ENCODE data around the gene GRM1.
"Not testable (repeated sequence)": the region's sequence is repeated elsewhere in the genome, so short reads cannot be mapped to it uniquely, and the experiment has no call there.

The GRM1 gene

DNA sequence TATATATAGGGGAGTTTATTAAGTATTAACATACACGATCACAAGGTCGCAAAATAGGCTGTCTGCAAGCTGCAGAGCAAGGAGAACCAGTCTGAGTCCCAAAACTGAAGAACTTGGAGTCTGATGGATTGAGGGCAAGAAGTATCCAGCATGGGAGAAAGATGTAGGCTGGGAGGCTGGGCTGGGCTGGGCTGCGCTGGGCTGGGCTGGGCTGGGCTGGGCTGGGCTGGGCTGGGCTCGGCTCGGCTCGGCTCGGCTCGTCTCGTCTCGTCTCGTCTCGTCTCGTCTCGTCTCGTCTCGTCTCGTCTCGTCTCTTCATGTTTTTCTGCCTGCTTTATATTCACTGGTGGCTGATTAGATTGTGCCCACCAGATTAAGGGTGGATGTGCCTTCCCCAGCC is 238.6 kb downstream of the GRM1 start:
- TF ChIP-seq FOXA1 (IDR thresholded peaks at IDR 0.05) (no peak), SP1 (IDR thresholded peaks at IDR 0.05) (no peak)
- TF ChIP-seq, protein P1, sequence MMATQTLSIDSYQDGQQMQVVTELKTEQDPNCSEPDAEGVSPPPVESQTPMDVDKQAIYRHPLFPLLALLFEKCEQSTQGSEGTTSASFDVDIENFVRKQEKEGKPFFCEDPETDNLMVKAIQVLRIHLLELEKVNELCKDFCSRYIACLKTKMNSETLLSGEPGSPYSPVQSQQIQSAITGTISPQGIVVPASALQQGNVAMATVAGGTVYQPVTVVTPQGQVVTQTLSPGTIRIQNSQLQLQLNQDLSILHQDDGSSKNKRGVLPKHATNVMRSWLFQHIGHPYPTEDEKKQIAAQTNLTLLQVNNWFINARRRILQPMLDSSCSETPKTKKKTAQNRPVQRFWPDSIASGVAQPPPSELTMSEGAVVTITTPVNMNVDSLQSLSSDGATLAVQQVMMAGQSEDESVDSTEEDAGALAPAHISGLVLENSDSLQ (IDR thresholded peaks at IDR 0.05): no peak
- ChIA-PET CTCF (no interaction called here), POLR2A (no interaction called here)
- no peak for DNase-seq (ENCODE audit: extremely low spot score)

DNA sequence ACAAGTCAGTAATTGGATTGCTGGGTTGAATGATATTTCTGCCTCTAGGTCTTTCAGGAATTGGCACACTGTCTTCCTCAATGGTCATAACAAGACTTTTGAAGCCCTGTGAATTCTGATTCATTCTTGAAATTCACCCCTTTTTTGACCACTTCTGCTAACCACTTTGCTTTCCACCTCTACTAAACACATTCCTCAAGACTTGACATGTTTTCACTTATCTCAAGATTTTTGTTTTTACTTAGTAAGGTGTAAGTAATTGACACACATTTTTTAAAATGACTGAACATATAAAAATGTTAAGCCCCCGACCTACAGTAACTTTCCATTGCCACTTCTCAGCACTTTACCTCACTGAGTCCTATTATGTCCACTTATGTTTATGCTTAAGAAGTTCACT is 239.1 kb downstream of the GRM1 start:
- DNase-seq (ENCODE audit: extremely low spot score): no peak
- TF ChIP-seq NFRKB (IDR thresholded peaks at IDR 0.05) (no peak), ZNF384 (IDR thresholded peaks at IDR 0.05) (no peak), CTBP1 (IDR thresholded peaks at IDR 0.05; ENCODE audit: borderline replicate concordance) (no peak), L3MBTL2 (conservative IDR thresholded peaks at IDR 0.05) (no peak), LEF1 (IDR thresholded peaks at IDR 0.05; ENCODE audit: borderline replicate concordance) (no peak), FOXA1 (IDR thresholded peaks at IDR 0.05) (no peak), FOXM1 (IDR thresholded peaks at IDR 0.05; ENCODE audit: borderline replicate concordance) (no peak), ARNT (IDR thresholded peaks at IDR 0.05) (no peak), SUZ12 (IDR thresholded peaks at IDR 0.05) (no peak), FOXK2 (IDR thresholded peaks at IDR 0.05) (no peak), SP1 (IDR thresholded peaks at IDR 0.05) (no peak)
- TF ChIP-seq, protein P1 (IDR thresholded peaks at IDR 0.05): no peak
- POLR2A ChIA-PET: no interaction called here
- CTCF ChIA-PET: no interaction called here

DNA sequence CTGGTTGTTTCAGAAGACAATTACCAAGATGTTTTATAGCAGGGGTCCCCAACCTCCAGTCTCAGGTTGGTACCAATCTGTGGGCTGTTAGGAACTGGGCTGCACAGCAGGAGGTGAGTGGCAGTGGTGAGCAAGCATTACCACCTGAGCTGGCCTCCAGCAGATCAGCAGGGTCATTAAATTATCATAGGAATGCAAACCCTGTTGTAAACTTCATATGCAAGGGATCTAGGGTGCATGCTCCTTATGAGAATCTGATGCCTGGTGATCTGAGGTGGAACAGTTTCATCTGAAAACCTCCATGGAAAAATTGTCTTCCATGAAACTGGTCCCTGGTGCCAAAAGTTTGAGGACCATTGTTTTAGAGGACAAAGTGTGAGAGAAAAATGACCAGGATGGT is 240.6 kb downstream of the GRM1 start:
- no peak for DNase-seq (ENCODE audit: extremely low spot score)
- CTCF ChIA-PET: no interaction called here
- POLR2A ChIA-PET: no interaction called here
- TF ChIP-seq FOXK2 (IDR thresholded peaks at IDR 0.05) (no peak), FOXA1 (IDR thresholded peaks at IDR 0.05) (no peak), SUZ12 (IDR thresholded peaks at IDR 0.05) (no peak), ELF4 (IDR thresholded peaks at IDR 0.05) (no peak), BHLHE40 (IDR thresholded peaks at IDR 0.05; ENCODE audit: borderline replicate concordance) (no peak), L3MBTL2 (conservative IDR thresholded peaks at IDR 0.05) (no peak), HDGF (IDR thresholded peaks at IDR 0.05; ENCODE audit: borderline replicate concordance) (no peak), CTBP1 (IDR thresholded peaks at IDR 0.05; ENCODE audit: borderline replicate concordance) (no peak), TARDBP (IDR thresholded peaks at IDR 0.05) (no peak), FOXM1 (IDR thresholded peaks at IDR 0.05; ENCODE audit: borderline replicate concordance) (no peak)

DNA sequence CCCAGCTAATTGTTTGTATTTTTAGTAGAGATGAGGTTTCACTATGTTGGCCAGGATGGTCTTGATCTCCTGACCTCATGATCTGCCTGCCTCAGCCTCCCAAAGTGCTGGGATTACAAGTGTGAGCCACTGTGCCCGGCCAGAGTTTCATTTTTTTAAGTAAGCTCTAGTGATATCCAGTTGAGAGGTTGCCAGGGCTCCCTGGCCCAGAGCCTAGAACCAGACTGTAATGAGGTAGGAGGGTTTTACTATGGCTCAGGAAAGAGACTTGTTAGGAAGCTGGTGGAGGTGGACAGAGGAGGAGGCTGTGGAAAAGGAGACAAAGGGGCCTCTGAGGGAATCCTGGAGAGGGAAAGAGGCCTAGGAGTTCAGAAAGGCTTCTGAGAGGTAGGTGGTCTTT is 242.3 kb downstream of the GRM1 start:
- DNase-seq (ENCODE audit: extremely low spot score); CTCF ChIA-PET; POLR2A ChIA-PET: not testable (repeated sequence)

DNA sequence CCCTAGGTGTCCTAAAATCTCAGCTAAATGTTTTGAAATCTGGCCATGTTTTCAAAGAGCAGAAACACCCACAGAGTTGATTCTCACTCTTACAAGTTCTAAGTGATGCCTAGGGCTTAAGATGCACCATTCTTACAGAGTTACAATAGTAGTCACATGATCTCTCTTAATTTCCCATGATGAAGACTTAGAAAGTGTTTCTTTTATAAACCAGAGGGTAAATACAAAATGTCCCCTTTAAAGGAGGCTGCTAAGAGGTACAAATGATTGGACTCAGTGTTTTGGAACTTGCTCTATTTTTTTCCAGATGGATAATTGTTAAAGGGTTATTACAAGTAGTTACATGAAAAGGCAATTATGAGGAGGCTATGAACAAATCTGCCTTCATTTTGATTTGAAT is 244.6 kb downstream of the GRM1 start:
- ChIA-PET CTCF (no interaction called here), POLR2A (no interaction called here)

DNA sequence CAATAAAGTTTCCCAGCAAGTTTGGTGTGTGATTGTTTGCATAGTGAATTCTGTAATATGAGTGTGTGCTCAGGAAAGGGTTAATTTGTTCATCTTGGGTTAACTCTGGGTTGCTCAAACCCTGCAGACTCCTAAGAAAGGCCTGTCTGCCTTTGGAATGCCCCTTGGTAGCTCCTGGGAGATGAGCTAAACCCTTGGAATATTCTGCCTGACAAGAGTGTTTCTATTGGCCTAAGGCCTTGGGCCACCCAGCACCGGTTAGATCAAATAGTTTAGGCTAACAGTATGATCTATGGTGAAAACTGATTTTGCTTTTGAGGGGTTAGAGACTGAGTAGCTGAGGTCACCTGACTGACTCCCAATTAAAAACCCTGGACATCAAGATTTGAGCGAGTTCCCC is 248.3 kb downstream of the GRM1 start:
- TF ChIP-seq CTBP1 (IDR thresholded peaks at IDR 0.05; ENCODE audit: borderline replicate concordance) (no peak), SP1 (IDR thresholded peaks at IDR 0.05) (no peak), L3MBTL2 (conservative IDR thresholded peaks at IDR 0.05) (no peak), BHLHE40 (IDR thresholded peaks at IDR 0.05; ENCODE audit: borderline replicate concordance) (no peak), ARNT (IDR thresholded peaks at IDR 0.05) (no peak), NFRKB (IDR thresholded peaks at IDR 0.05) (no peak), HDGF (IDR thresholded peaks at IDR 0.05; ENCODE audit: borderline replicate concordance) (no peak), TARDBP (IDR thresholded peaks at IDR 0.05) (no peak), SUZ12 (IDR thresholded peaks at IDR 0.05) (no peak), LEF1 (IDR thresholded peaks at IDR 0.05; ENCODE audit: borderline replicate concordance) (no peak), FOXA1 (IDR thresholded peaks at IDR 0.05) (no peak), ELF4 (IDR thresholded peaks at IDR 0.05) (no peak), FOXK2 (IDR thresholded peaks at IDR 0.05) (no peak), ZNF384 (IDR thresholded peaks at IDR 0.05) (no peak), FOXM1 (IDR thresholded peaks at IDR 0.05; ENCODE audit: borderline replicate concordance) (no peak)
- TF ChIP-seq, protein P1 (IDR thresholded peaks at IDR 0.05): no peak
- ChIA-PET CTCF (interaction anchor here (0.6 kb wide), 1 partner anchor 32 kb away, joined by 3 read pairs; no protein-coding TSS in a partner anchor), POLR2A (no interaction called here)
- DNase-seq (ENCODE audit: extremely low spot score): no peak

More for the DNA sequence above, 244.6 kb downstream of the GRM1 start:
- no peak for DNase-seq (ENCODE audit: extremely low spot score)
- TF ChIP-seq, protein P1 (IDR thresholded peaks at IDR 0.05): no peak
- no peak for TF ChIP-seq SUZ12 (IDR thresholded peaks at IDR 0.05)
- TF ChIP-seq FOXA1 (IDR thresholded peaks at IDR 0.05): no peak
- TF ChIP-seq FOXK2 (IDR thresholded peaks at IDR 0.05): no peak
- no peak for TF ChIP-seq ARNT (IDR thresholded peaks at IDR 0.05)
- TF ChIP-seq FOXM1 (IDR thresholded peaks at IDR 0.05; ENCODE audit: borderline replicate concordance): no peak
- TF ChIP-seq SP1 (IDR thresholded peaks at IDR 0.05): no peak
- TF ChIP-seq NFRKB (IDR thresholded peaks at IDR 0.05): no peak
- TF ChIP-seq HDGF (IDR thresholded peaks at IDR 0.05; ENCODE audit: borderline replicate concordance): no peak
- no peak for TF ChIP-seq CTBP1 (IDR thresholded peaks at IDR 0.05; ENCODE audit: borderline replicate concordance)
